Thymus (tissue), 11 donors: Measurements from ENCODE around the gene TXNDC17. TPM values are rescaled to one million over a fixed set of nuclear protein-coding genes. Genes with fewer than 3 reads are reported as not detected.
"Not testable (repeated sequence)": the region's sequence is repeated elsewhere in the genome, so short reads cannot be mapped to it uniquely, and the experiment has no call there.

Experiments
- DNase-seq, 9 donors: peaks; one replicate each; pipeline ENCODE4 v3.0.0-alpha.2; 2013; ENCODE audit warnings: low spot score in 9 of 9, low read depth in 6 of 9, missing footprints in 1 of 9
- H3K27ac ChIP-seq, 2 donors: one replicate each; pipeline ENCODE4 v1.5.1; 2013; ENCODE audit warnings: control low read depth in 1 of 2, low read depth in 1 of 2, low read length in 1 of 2, mild to moderate bottlenecking in 1 of 2, moderate library complexity in 1 of 2
- H3K27me3 ChIP-seq, 2 donors: one replicate each; pipeline ENCODE4 v1.5.1; 2013; ENCODE audit warnings: low read length in 1 of 2; ENCODE audit not compliant: control insufficient read depth in 2 of 2, insufficient read depth in 1 of 2
- H3K36me3 ChIP-seq, 2 donors: one replicate each; pipeline ENCODE4 v1.5.1; 2013; ENCODE audit warnings: low read length in 1 of 2, mild to moderate bottlenecking in 1 of 2, moderate library complexity in 1 of 2; ENCODE audit not compliant: control insufficient read depth in 2 of 2, insufficient read depth in 2 of 2
- H3K4me1 ChIP-seq, 2 donors: one replicate each; pipeline ENCODE4 v1.5.1; 2013; ENCODE audit warnings: low read length in 2 of 2; ENCODE audit not compliant: control insufficient read depth in 2 of 2, insufficient read depth in 2 of 2
- H3K4me3 ChIP-seq, 2 donors: one replicate each; pipeline ENCODE4 v1.5.1; 2013; ENCODE audit warnings: low read length in 2 of 2, control low read depth in 1 of 2, mild to moderate bottlenecking in 1 of 2
- H3K9me3 ChIP-seq, 2 donors: one replicate each; pipeline ENCODE4 v1.5.1; 2013; ENCODE audit warnings: low read length in 1 of 2, mild to moderate bottlenecking in 1 of 2; ENCODE audit not compliant: control insufficient read depth in 2 of 2, insufficient read depth in 1 of 2
- WGBS: extraction: QIAGEN DNeasy Blood & Tissue Kit; methylation state at CpG from one replicate; pipeline ENCODE4 v1.1.7; 2013; 5-methylcytosine and 5-hydroxymethylcytosine counted together
- polyA plus RNA-seq: library from polyadenylated mRNA; stranded (reverse); fragments of 200-250 nt; gene quantifications from one replicate; pipeline ENCODE4 v1.2.3, GENCODE V29; 2013
- total RNA-seq: library from RNA; stranded (reverse); fragments of 120-200 nt; gene quantifications from one replicate; pipeline ENCODE4 v1.2.4, GENCODE V29; 2013
- donor health status: healthy.

The TXNDC17 gene
- total and polyA plus RNA-seq, 2 donors, result 117 to 127 TPM

DNA sequence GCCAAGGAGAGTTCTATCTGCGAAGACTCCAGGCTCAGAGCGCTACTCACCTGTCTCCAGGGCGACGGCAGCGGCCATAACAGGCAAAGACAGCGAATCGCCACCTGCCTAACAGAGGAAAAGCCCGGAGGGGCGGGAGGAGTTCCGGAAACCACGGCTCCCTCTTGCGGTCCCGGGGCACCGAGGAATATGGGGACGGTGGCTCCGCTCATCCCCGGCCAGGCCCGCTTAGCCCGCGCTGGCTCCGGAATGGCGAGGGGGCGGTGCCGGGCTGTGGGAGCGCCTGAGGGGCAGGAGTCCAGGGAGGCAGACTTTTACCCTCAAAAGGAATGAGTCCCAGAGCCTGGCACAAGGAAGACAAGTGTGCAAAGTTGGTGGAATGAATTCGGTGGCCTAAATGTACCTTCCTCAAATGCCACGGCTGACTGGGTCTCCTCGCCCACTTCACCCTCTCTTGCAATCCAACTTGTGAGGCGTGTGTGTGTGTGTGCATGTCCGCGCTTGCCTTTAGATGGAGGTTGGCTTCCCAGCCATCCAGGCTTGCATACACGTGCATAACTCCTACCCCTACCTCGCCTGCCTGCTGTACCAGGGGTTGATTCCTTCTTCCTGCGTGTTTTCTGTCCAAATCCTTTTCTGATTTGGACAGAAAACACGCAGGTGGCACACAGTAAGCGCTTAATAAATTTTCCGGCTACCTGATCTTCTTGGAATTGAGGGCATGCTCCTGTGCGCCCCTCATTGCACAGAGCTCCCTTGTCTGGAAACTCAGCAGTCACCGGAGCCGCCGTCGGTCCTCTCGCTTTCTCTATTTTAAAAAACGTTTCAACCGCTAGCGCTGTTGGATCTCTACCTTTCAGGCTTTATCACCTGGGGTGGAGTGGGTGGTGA is 14.2 kb downstream of the TXNDC17 start:
- 48% methylated on average over 46 of the region's 46 CpGs for WGBS
- DNase-seq, result no peak
- peaks cover 25 to 70% of the 10 kb centered on the region in 2 donors for H3K27me3 ChIP-seq
- no peak overlapping the region for H3K4me3 ChIP-seq
- no peaks in the 10 kb centered on the region for H3K36me3 ChIP-seq
- peaks cover 0 to 7% of the 10 kb centered on the region in 2 donors for H3K9me3 ChIP-seq
- H3K27ac ChIP-seq, result peak overlapping the region in 1 of 2 donors; percentile 36
- peaks cover 18 to 33% of the 10 kb centered on the region in 2 donors for H3K4me1 ChIP-seq

DNA sequence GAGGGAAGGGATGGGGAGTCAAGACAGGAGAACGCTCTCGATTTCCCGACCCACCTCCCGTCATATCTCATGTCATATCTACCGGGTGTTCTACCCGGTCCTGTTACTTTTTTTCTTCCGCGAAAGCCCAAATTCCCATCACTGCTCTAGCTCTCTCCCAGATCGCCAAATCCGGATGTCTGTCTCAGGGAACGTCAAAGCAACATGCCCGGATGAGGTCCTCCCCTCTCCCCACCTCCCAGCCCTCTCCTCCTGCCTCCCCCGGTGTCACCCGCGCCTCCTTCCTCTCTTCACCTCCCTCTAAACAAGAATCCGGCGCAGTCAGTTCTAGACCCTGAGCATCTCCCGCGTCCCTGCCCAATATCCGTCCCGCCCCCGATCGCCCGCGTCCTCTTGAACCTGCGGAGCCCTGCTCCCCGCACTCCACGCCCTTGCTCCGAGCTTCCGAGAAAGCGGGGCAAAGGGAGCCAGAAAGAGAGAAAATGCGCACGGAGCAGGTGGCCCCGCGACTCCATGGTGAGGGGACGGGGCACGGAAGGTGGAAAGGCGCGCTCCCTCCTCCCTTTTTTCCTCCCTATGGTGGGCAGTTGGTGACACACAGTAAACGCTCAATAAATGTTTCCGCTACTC is 15.0 kb downstream of the TXNDC17 start:
- not testable (repeated sequence) for H3K9me3 ChIP-seq, H3K4me3 ChIP-seq, H3K27ac ChIP-seq, H3K36me3 ChIP-seq, DNase-seq
- Histone ChIP-seq H3K4me1 (peaks cover 15 to 31% of the 10 kb centered on the region in 2 donors), H3K27me3 (peaks cover 25 to 77% of the 10 kb centered on the region in 2 donors)
- WGBS, result 7% methylated on average over 28 of the region's 41 CpGs

DNA sequence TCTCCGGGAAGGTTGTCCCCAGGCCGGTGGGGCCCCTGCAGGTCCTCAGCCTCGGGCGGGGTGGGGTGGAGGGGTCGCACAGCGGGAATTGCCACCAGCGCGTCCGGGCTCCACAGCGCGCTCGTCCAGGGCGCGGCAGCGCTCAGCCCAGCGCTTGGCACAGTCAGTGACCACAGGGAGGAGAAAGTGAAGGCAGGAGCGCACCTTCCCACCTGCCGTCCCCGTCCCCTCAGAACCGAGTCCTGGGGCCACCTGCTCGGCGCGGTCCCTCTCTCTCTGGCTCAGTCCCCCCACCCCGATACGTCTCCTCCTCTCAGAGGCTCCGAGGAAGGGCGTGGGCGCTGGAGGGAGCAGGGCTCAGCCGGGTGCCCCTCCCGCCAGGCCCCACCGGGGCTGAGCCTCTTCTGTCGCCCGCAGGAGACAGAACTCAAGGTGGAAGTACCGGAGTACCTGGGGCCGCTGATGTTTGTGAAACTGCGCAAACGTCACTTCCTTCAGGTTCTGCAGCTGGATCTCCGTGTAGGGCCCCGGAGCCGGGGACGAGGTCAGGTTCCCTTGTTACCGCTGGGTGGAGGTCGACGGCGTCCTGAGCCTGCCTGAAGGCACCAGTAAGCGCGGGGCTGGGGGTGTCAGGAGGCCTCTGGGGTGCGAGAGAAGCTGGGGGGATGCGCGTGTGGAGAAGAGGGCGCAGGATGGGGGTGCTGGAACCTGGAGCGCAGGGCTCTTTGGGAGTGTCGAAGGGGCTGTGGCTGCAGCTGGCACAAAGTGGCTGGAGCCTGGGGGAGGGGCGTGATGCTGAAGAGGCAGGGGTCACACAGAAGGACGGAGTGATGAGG is 16.2 kb downstream of the TXNDC17 start:
- Histone ChIP-seq H3K27me3 (peaks cover 25 to 80% of the 10 kb centered on the region in 2 donors), H3K4me1 (peaks cover 14 to 30% of the 10 kb centered on the region in 2 donors), H3K4me3 (peak overlapping the region; percentile 30 to 45)
- H3K36me3 ChIP-seq, H3K9me3 ChIP-seq, H3K27ac ChIP-seq: not testable (repeated sequence)
- peak in 3 of 9 donors; percentile 32 to 61 (median 37) for DNase-seq
- WGBS, result 5% methylated on average over 53 of the region's 55 CpGs

DNA sequence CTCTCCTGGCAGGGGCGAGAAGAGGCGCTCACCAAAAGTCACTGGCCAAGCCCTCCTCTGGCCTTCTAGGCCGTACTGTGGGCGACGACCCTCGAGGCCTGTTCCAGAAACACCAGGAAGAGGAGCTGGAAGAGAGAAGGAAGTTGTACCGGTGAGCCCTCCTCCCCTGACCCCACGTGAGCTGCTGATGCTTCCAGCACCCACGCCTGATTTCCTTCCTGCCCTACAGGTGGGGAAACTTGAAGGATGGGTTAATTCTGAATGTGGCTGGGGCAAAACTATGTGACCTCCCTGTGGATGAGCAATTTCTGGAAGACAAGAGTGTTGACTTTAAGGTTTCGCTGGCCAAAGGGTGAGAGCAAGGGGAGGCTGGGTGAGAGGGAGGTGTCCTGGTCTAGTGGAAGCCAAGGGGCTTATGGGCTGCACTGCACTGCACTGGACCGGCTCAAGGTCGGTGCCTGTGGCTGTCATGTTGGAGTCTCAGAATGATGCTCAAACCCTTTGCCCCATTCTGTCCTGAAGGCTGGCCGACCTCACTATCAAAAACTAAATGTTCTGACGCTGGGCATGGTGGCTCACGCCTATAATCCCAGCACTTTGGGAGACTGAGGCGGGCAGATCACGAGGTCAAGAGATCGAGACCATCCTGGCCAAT is 16.9 kb downstream of the TXNDC17 start:
- H3K27ac ChIP-seq, result no peak overlapping the region
- no peak for DNase-seq
- H3K36me3 ChIP-seq, result no peaks in the 10 kb centered on the region
- peak overlapping the region; percentile 30 to 45 for H3K4me3 ChIP-seq
- WGBS, result 72% methylated on average over 18 of the region's 18 CpGs
- peaks cover 9 to 26% of the 10 kb centered on the region in 2 donors for H3K4me1 ChIP-seq
- peaks cover 18 to 77% of the 10 kb centered on the region in 2 donors for H3K27me3 ChIP-seq
- no peaks in the 10 kb centered on the region for H3K9me3 ChIP-seq

DNA sequence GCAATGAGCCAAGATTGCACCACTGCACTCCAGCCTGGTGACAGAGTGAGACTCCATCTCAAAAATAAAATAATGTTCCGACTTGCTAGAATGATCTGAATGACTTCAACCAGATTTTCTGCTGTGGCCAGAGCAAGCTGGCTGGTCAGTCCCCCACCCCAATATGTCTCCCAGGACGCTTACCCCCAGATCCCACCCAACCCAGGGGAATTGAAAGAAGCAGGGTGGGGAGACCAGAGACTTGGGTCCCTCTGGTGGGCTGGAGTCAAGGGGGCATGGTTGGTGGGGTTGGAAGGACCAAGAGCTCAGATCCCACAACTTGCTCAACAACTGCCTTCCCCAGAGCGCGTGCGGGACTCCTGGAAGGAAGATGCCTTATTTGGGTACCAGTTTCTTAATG is 17.6 kb downstream of the TXNDC17 start:
- not testable (repeated sequence) for H3K36me3 ChIP-seq, H3K4me3 ChIP-seq, DNase-seq, H3K9me3 ChIP-seq, H3K27ac ChIP-seq
- Histone ChIP-seq H3K27me3 (peaks cover 16 to 71% of the 10 kb centered on the region in 2 donors), H3K4me1 (peaks cover 9 to 26% of the 10 kb centered on the region in 2 donors)
- 98% methylated on average over 5 of the region's 5 CpGs for WGBS

DNA sequence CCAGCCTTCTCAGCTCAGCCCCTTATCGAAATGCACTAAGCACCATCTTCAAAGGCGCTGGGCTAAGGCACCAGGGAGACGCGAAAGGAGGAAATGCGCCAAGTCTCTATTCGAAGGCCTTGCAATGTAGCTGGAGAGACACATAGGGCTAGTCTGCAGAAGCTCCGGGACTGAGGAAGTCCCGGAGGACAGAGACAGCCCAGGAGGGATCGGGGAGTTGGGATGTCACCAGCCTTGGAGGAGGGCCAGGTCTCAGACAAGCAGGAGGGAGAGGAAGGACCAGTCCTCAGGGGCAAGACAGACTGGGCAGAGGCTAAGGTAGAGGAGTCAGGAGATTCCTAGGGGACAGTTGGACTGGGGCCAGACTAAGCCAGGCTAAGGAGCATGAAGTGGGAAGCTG is 19.2 kb downstream of the TXNDC17 start:
- peaks cover 8 to 17% of the 10 kb centered on the region in 2 donors for H3K4me1 ChIP-seq
- 87% methylated on average over 9 of the region's 9 CpGs for WGBS
- H3K4me3 ChIP-seq, result no peak overlapping the region
- H3K36me3 ChIP-seq, result no peaks in the 10 kb centered on the region
- peaks cover 4 to 55% of the 10 kb centered on the region in 2 donors for H3K27me3 ChIP-seq
- no peaks in the 10 kb centered on the region for H3K9me3 ChIP-seq
- no peak overlapping the region for H3K27ac ChIP-seq
- DNase-seq, result no peak

DNA sequence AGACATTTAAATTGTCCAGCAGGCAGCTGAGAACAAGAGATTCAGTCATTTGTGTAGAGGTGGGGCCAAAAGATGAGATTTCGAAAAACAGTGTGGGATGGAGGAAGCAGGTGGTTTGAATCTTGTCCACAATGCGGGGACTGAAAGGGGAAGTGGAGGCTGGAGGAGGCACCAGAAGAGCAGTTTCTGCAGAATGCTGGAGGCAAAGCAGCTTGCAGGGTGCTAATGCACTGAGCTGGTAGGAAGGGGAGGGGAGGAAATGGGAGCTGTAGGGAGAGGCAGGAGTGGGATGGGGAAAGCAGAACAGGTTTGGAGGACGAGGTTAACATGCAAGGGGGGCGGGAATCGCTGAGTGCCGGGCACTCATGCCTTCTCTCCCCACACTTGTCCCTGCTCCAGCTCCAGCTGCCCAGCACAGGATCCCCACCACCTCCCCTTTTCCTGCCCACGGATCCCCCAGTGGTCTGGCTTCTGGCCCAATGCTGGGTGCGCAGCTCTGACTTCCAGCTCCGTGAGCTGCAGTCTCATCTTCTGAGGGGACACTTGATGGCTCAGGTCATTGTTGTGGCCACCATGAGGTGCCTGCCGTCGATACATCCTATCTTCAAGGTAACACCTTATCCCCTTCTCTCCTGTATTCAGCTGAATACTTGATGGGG is 20.1 kb downstream of the TXNDC17 start:
- no peak overlapping the region for H3K4me3 ChIP-seq
- 4% methylated on average over 11 of the region's 11 CpGs for WGBS
- no peak for DNase-seq
- H3K9me3 ChIP-seq, result no peaks in the 10 kb centered on the region
- H3K4me1 ChIP-seq, result peaks cover 4 to 13% of the 10 kb centered on the region in 2 donors
- no peaks in the 10 kb centered on the region for H3K36me3 ChIP-seq
- peaks cover 0 to 49% of the 10 kb centered on the region in 2 donors for H3K27me3 ChIP-seq
- no peak overlapping the region for H3K27ac ChIP-seq

DNA sequence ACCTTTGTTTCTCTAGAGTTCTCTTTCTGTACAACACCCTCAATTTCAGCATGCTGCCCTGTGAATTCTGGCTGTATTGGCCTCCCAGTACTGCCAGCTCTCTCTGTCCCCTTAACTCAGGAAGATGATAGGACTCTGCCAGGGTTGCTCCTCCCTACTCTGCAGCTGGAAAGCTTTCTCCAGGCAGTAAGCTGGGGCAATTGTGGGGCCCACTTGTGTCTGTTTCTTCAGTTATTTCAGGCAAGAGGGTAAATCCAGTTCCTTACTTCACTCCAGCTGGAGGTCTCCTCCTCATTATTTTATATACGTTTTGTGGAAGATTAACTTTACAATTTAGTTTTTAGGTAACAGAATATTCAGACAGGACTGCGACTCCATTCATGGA is 20.6 kb downstream of the TXNDC17 start:
- H3K27ac ChIP-seq, result no peak overlapping the region
- no peak for DNase-seq
- WGBS, result 85% methylated on average over 2 of the region's 2 CpGs
- no peaks in the 10 kb centered on the region for H3K9me3 ChIP-seq
- H3K4me1 ChIP-seq, result peaks cover 4 to 13% of the 10 kb centered on the region in 2 donors
- H3K36me3 ChIP-seq, result no peaks in the 10 kb centered on the region
- H3K4me3 ChIP-seq, result no peak overlapping the region
- H3K27me3 ChIP-seq, result peaks cover 0 to 50% of the 10 kb centered on the region in 2 donors
